PC-9 (cell line): ENCODE measurements around the gene CCBE1. TPM values are rescaled to one million over a fixed set of nuclear protein-coding genes. Genes with fewer than 3 reads are reported as not detected.

Experiments
- BruUV-seq: library from RNA; stranded (reverse); fragments of 400-500 nt; replicated peaks from 2 replicates; lab custom pipeline; 2021; lab: Mats Ljungman, UMichigan
- CTCF ChIA-PET: fragments of 300-600 bp; sonication (Branson Sonifier 250); formaldehyde crosslinking; loops from one replicate; lab custom pipeline; 2022; ENCODE audit warnings: antibody characterized with exemption; lab: Charles Lee
- POLR2A ChIA-PET: fragments of 300-600 bp; sonication (Branson Sonifier 250); formaldehyde crosslinking; loops from one replicate; lab custom pipeline; 2022; ENCODE audit warnings: antibody characterized with exemption; ENCODE audit not compliant: unreplicated experiment; lab: Charles Lee
- DNase-seq, 2 experiments: peaks; one replicate each; pipeline versions ENCODE4 v3.0.0 to v3.0.0-alpha.2; 2015 to 2022; ENCODE audit warnings: mixed read lengths in 1 of 2
- H2AFZ ChIP-seq: fragments of 200-600 bp; sonication (generic); 2 replicates; pipeline ENCODE4 v1.8.1; 2017; ENCODE audit warnings: antibody characterized with exemption
- H3F3A ChIP-seq: fragments of 200-600 bp; sonication (generic); 2 replicates; pipeline ENCODE4 v1.8.1; 2017; ENCODE audit warnings: antibody characterized with exemption, mild to moderate bottlenecking, low read depth; ENCODE audit not compliant: insufficient read depth
- H3K27ac ChIP-seq: fragments of 200-600 bp; sonication (generic); 2 replicates; pipeline ENCODE4 v1.6.1; 2016; ENCODE audit warnings: mixed run types
- H3K27me3 ChIP-seq: fragments of 200-600 bp; sonication (generic); 2 replicates; pipeline ENCODE4 v1.6.1; 2016; ENCODE audit warnings: low read depth, mixed run types; ENCODE audit not compliant: insufficient read depth
- H3K36me3 ChIP-seq: fragments of 200-600 bp; sonication (generic); 2 replicates; pipeline ENCODE4 v1.6.1; 2016; ENCODE audit warnings: low read depth, mixed run types
- H3K4me1 ChIP-seq: fragments of 200-600 bp; sonication (generic); replicated peaks from 2 replicates; pipeline ENCODE4 v1.6.1; 2016; ENCODE audit warnings: mixed run types; ENCODE audit not compliant: insufficient read depth
- H3K4me2 ChIP-seq: fragments of 200-600 bp; sonication (generic); 2 replicates; pipeline ENCODE4 v1.6.1; 2017; ENCODE audit warnings: mixed run types
- H3K4me3 ChIP-seq: fragments of 200-600 bp; sonication (generic); 2 replicates; pipeline ENCODE4 v1.6.1; 2016; ENCODE audit warnings: mixed run types
- H3K79me2 ChIP-seq: fragments of 200-600 bp; sonication (generic); 2 replicates; pipeline ENCODE4 v1.6.1; 2017; ENCODE audit warnings: low read depth, mixed run types
- H3K9me2 ChIP-seq: fragments of 200-600 bp; sonication (generic); 2 replicates; pipeline ENCODE4 v1.8.1; 2017; ENCODE audit warnings: mild to moderate bottlenecking; ENCODE audit not compliant: insufficient read depth
- H3K9me3 ChIP-seq: fragments of 200-600 bp; sonication (generic); 2 replicates; pipeline ENCODE4 v1.8.1; 2016; ENCODE audit warnings: low read depth; ENCODE audit not compliant: insufficient read depth
- H4K20me1 ChIP-seq: fragments of 200-600 bp; sonication (generic); 2 replicates; pipeline ENCODE4 v1.8.1; 2017; ENCODE audit not compliant: insufficient read depth
- CTCF ChIP-seq: fragments of 200-600 bp; sonication (generic); conservative IDR thresholded peaks from 2 replicates; pipeline ENCODE4 v1.6.1; 2017; ENCODE audit warnings: mixed run types, antibody characterized with exemption, mild to moderate bottlenecking, moderate library complexity
- EZH2 ChIP-seq: fragments of 200-600 bp; sonication (generic); IDR thresholded peaks from 2 replicates; pipeline ENCODE4 v1.8.0; 2017; ENCODE audit warnings: antibody characterized with exemption, low read depth
- intact Hi-C: fragments of 100-400 bp; cut with micrococcal nuclease; formaldehyde crosslinking; loops from one replicate; pipeline ENCODE4 v1.10.0; 2022; ENCODE audit not compliant: unreplicated experiment
- total RNA-seq: library from RNA; stranded (reverse); gene quantifications from 2 replicates; pipeline ENCODE4 v1.2.3, GENCODE V29; 2021

Gene CCBE1
- total RNA-seq, 1 experiment from 2014 or later = 5.8 TPM

- Histone ChIP-seq H3K4me3 (no peak overlapping the region), H3K4me2 (no peak overlapping the region), H3K4me1 (peaks cover 18% of the 10 kb centered on the region), H4K20me1 (no peaks in the 10 kb centered on the region), H3K27ac (no peak overlapping the region), H3K79me2 (no peaks in the 10 kb centered on the region), H2AFZ (no peak overlapping the region), H3K36me3 (no peaks in the 10 kb centered on the region), H3K9me3 (0 out of 2 replicates have a peak, but pooled peaks cover 5% of the 10 kb centered on the region), H3F3A (peaks cover 13% of the 10 kb centered on the region), H3K27me3 (peaks cover 11% of the 10 kb centered on the region), H3K9me2 (no peaks in the 10 kb centered on the region)
- DNase-seq = no peak
- no TSS peak for BruUV-seq
- ChIA-PET CTCF (no interaction called here), POLR2A (no interaction called here)
- intact Hi-C loops = no loop called here
- TF ChIP-seq CTCF = no peak
- no peak for TF ChIP-seq EZH2
Measured at GRCh38 chr18:59520562-59521355, 176.5 kb downstream of the CCBE1 start.

- ChIA-PET POLR2A (interaction anchor here (0.6 kb wide), 1 partner anchor 16 kb away, joined by 18 read pairs; no protein-coding TSS in a partner anchor), CTCF (no interaction called here)
- H4K20me1 ChIP-seq = no peaks in the 10 kb centered on the region
- TF ChIP-seq EZH2 (no peak), CTCF (no peak)
- no peak overlapping the region for H3K4me3 ChIP-seq
- no peaks in the 10 kb centered on the region for H3K79me2 ChIP-seq
- no peak for DNase-seq
- H3K4me2 ChIP-seq = no peak overlapping the region
- no peak overlapping the region for H3K27ac ChIP-seq
- H3K4me1 ChIP-seq = peaks cover 34% of the 10 kb centered on the region
- peaks cover 15% of the 10 kb centered on the region for H3F3A ChIP-seq
- no peak overlapping the region for H2AFZ ChIP-seq
- H3K9me3 ChIP-seq = 0 out of 2 replicates have a peak, but pooled peaks cover 5% of the 10 kb centered on the region
- no peaks in the 10 kb centered on the region for H3K27me3 ChIP-seq
- BruUV-seq = no TSS peak
- H3K36me3 ChIP-seq = no peaks in the 10 kb centered on the region
- no peaks in the 10 kb centered on the region for H3K9me2 ChIP-seq
- intact Hi-C loops = loop anchor here (5.0 kb wide), 1 partner anchor 304 kb away; no protein-coding TSS in a partner anchor
Measured at GRCh38 chr18:59518705-59519104, 178.5 kb downstream of the CCBE1 start.

- DNase-seq = no peak
- no TSS peak for BruUV-seq
- H3K79me2 ChIP-seq = no peaks in the 10 kb centered on the region
- peaks cover 34% of the 10 kb centered on the region for H3K4me1 ChIP-seq
- no peak overlapping the region for H3K4me3 ChIP-seq
- ChIA-PET POLR2A (no interaction called here), CTCF (no interaction called here)
- H4K20me1 ChIP-seq = no peaks in the 10 kb centered on the region
- H3K9me2 ChIP-seq = no peaks in the 10 kb centered on the region
- no peak overlapping the region for H2AFZ ChIP-seq
- H3K27ac ChIP-seq = no peak overlapping the region
- no peaks in the 10 kb centered on the region for H3K27me3 ChIP-seq
- intact Hi-C loops = loop anchor here (5.0 kb wide), 1 partner anchor 305 kb away; no protein-coding TSS in a partner anchor
- peaks cover 15% of the 10 kb centered on the region for H3F3A ChIP-seq
- H3K36me3 ChIP-seq = no peaks in the 10 kb centered on the region
- H3K9me3 ChIP-seq = 0 out of 2 replicates have a peak, but pooled peaks cover 5% of the 10 kb centered on the region
- TF ChIP-seq EZH2 = no peak
- TF ChIP-seq CTCF = no peak
- peak overlapping the region; percentile 67; the same call in 1 of the 2 replicates for H3K4me2 ChIP-seq
Measured at GRCh38 chr18:59517446-59518165, 179.6 kb downstream of the CCBE1 start.
